Suppressor macrophage treated with lipopolysaccharide for 1 hour (primary cell): ENCODE results near the gene MAP3K7.
"Not testable (repeated sequence)": the region's sequence is repeated elsewhere in the genome, so short reads cannot be mapped to it uniquely, and the experiment has no call there.

Experiments
- DNase-seq, 3 donors: peaks; one replicate each; pipeline ENCODE4 v3.0.0-alpha.2; 2020 to 2022

Gene MAP3K7

GRCh38 chr6:90575267-90575666, 11.6 kb downstream of the MAP3K7 start:
- DNase-seq = no peak

DNA sequence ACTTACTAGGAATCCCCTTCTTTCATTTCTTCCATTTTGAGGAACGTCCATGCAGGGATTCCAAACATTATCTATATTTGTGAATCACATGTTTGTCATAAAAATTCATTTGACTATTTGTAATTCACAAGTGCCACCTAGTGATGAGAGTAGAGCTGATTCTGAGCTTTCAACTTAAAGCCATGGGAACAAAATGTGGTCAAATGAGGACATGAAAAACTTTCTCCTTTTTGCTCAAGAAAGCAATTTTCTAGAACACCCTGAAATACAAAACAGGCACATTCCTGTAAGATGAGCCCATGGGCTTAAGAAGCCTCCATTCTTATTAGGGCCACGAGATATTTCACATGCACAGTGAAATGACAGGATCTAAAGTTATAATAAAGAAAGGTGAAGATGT, 12.3 kb downstream of the MAP3K7 start:
- peak; percentile 21 to 61 (median 58) for DNase-seq

DNA sequence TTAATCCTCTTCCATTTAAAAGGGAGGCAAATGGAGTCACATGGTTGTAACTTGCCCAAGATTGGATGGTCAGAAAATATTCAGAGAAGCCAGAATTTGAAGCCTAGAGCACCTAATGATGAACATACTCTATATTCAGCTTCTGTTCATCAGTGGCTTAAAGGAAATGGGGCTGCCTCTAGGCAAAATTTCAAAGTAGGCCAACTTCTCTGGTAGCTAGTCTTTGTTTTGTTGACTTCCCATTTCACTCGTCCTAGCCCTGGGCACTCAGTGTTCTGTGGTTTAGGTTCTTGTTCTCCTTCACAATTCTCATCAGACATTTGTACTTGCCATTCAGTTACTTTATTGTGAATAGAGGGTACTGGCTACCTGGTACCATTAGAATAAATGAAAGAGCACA, 13.2 kb downstream of the MAP3K7 start:
- DNase-seq = no peak

DNA sequence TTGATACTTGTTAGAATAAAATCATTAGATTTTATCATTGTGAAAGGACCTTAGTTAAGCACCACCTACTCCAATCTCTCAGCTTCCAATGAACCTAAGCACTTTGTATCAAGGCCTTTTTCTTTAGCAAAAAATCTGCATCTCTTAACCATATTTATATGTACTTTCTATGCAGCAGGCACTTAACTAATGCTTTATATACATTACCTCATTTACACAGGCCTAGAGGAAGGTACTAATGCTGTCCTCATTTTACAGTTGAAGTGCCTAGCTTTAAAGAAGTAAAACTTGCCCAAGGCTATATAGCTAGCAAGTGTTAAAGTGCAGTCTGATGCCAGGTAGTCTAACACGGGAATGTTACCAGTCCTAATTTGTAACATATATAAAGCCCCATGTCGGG, 14.0 kb downstream of the MAP3K7 start:
- no peak for DNase-seq

- no peak for DNase-seq
These were observed 17.6 kb downstream of the MAP3K7 start for GRCh38 chr6:90569223-90569622.

DNA sequence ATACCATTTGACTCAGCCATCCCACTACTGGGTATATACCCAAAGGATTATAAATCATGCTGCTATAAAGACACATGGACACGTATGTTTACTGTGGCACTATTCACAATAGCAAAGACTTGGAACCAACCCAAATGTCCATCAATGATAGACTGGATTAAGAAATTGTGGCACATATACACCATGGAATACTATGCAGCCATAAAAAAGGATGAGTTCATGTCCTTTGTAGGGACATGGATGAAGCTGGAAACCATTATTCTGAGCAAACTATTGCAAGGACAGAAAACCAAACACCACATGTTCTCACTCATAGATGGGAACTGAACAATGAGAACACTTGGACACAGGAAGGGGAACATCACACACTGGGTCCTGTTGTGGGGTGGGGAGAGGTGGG, 19.2 kb downstream of the MAP3K7 start:
- not testable (repeated sequence) for DNase-seq

GRCh38 chr6:90562341-90562740, 24.5 kb downstream of the MAP3K7 start:
- DNase-seq = not testable (repeated sequence)

DNA sequence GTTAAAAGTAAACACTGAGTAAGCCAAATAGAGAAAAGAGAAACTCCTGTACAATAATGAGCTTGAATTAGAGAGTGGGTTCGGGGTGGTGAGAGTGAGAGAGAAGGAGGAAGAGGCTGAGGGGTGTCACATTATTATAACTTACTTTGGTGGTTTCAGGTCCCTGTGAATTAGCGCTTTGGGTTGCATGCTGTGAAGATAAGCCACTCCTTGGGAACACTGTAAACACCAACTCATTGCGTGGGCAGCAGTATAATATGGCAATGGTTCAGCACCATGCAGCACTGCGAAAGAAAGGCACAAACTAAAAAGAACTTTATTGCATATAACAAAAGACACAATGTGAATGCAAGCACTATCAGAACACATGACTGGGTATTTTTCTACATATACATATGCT, 26.9 kb downstream of the MAP3K7 start:
- DNase-seq = no peak

- peak; percentile 12 to 61 (median 60) for DNase-seq
These were observed 29.9 kb downstream of the MAP3K7 start for GRCh38 chr6:90557006-90557405.

DNA sequence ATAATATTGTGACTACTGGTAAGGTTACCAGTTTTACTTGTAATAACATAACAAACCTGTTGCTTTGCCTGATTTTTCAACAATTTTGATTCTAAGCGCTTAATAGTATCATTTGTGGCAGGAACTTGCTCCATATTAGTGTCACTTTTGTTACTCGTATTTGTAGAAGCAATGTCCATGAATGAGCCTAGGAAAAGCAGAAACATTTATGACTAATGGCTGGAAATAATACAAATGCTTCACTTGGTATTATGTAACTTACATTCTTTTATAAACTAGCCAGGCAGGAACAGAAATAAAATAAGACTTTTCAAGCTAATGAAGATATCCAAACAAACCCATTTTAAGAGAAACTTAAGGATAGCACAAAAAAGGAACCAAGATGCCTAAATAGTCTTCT, 38.9 kb downstream of the MAP3K7 start:
- DNase-seq = peak in 1 of 3 donors; percentile 54

DNA sequence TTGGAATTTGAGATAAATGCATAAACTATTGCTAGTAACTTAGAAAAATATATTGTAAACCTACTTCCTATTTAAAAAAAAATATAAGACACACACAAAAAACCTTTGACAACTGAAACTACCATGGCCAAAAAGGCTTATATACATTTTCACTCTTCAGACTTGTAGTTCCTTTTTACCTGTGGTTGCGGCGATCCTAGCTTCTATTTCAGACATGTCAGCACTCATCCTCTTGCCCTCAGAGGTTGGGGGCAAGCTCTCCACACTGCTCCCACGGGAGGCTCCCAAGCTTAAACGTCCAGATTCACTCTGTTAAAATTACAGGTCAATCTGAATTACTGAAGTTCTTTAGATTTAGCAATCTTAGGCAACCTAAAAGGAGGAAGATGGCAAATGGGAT, 39.8 kb downstream of the MAP3K7 start:
- no peak for DNase-seq

DNA sequence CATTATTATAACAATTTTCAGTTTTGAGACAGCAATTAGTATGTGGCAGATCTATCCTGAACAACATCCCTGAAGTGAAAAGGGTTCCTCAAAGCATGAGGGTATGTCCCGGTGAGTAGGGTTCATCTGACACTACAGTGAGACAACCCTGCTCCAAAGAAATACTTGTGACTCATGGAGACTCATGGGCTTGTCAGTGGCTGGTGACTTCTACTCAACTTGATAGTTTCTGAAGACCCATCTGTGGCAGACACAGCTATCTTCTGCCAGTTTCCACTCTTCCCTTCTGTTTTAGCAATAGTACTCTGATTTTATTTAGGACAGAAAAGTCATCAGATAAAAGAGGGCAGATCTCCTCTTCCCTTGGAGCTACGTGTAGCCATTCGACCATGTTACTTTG, 41.4 kb downstream of the MAP3K7 start:
- DNase-seq = peak; percentile 69 to 83 (median 76)

- DNase-seq = no peak
These were observed 42.1 kb downstream of the MAP3K7 start for GRCh38 chr6:90544741-90545140.

DNA sequence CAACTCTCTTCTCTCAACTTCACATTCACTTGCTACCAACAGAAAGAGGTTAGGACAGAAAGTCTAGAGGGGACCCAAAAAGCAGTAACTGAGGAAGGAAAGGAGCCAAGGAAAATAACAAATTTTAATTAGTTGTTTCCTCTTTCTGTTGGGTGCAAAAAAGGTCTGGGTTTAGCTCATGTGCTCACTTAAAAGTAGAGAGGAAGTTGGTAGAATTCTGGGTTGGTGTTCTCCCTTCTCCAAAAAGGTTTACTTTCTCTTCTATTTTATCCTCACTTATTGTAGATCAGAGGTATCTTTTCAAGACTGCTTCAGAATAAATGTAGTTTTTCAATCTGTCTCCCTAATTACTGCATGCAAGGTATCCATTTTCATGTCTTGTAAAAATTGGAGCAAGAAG, 42.8 kb downstream of the MAP3K7 start:
- peak; percentile 36 to 57 (median 55) for DNase-seq

GRCh38 chr6:90541221-90541620, 45.7 kb downstream of the MAP3K7 start:
- no peak for DNase-seq

- DNase-seq = no peak
These were observed 48.4 kb downstream of the MAP3K7 start for GRCh38 chr6:90538278-90539046.

GRCh38 chr6:90537723-90538258, 49.1 kb downstream of the MAP3K7 start:
- DNase-seq = peak; percentile 80 to 98 (median 97)

- DNase-seq = peak; percentile 58 to 93 (median 89)
These were observed 49.8 kb downstream of the MAP3K7 start for GRCh38 chr6:90537027-90537426.

DNA sequence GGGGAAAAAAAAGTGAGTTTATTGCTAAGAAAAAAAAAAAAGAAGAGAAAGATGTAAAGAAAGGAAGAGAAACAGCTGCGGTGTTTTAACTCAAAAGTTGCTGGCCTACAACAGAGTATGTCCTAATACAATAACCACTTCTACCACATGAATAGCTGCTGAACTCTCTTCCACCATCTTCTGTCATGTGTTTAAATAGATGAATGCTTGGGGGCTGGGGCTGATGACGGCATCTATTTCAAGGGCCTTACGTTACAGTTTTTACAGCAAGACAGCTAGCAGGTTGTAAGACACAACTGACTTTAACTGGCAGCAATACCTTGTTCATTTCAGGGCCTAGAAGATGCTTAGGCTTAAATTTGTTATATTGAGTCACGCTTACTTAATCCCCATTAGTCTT, 50.4 kb downstream of the MAP3K7 start:
- peak in 1 of 3 donors; percentile 26 for DNase-seq

DNA sequence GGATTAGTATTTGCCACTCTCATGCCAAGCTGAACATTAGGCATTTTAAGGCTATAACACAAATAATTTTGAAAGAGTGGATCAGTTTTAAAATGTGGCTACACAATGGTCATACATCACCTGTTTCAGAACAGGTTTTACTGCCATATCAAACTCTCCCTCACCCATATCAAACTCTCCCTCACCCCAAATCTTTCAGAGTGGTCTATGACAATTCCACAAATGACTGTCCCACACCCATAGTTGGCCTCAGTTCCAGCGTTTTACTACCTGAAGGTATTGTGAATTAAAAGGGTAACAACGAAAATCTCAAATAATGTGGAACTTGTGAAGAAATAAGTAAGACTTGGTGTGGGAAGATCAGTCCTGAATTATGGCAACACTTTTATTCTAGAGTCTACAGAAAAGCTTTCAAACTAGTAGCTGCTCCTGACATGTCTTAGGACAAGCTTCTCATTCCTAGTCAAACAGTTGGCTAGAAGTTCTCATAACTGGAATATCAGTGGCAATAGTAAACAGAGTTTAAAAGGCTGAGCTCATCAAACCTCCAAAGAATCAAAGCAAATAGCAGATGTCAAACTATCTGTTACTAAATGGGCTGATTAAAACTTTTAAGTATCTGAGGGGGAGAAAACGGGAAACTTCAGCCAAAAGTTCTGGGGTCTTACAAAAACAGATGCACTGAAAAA, 52.4 kb downstream of the MAP3K7 start:
- DNase-seq = no peak

DNA sequence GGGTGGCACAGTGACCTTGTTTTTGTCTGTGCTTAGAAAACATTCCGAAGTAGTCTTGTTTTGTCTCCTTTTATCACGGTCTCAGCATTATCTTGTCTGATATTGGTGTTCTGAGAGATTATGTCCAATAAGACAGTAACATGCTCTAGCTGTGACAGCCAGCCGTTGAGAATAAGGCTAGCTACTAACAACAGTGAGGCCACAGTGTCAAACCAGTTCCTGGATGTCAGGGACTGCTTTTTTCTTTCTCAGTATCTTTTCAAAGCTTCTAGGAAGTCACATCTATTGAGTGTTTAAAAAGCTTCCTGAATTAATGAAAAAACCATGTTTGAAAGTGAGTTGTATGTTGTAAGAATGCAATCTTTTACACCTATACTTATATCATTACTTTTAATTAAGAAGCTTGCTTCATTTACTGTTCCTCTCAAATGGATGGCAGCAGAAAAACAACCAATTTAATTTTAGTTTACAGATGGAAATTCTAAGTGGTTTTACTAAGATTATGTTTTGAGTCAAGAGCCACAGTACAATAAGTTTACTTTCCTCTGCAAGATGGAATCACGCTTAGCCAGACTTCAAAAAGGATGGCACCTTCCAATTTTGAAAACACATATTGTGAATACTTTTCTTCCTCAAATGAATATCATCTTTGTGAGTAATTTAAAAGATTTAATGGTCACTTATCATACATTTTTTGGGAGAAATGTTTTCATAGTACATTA, 53.1 kb downstream of the MAP3K7 start:
- DNase-seq = no peak

- DNase-seq = no peak
These were observed 56.0 kb downstream of the MAP3K7 start for GRCh38 chr6:90530882-90531281.

GRCh38 chr6:90525421-90525820, 61.5 kb downstream of the MAP3K7 start:
- no peak for DNase-seq
